ENCODE data around the gene FAM181A. TPM values are rescaled to one million over a fixed set of nuclear protein-coding genes. Genes with fewer than 3 reads are reported as not detected.

Gene FAM181A
- total RNA-seq: not detected
- long read RNA-seq: 0 reads

- intact Hi-C loops (cut with DNase I, micrococcal nuclease): no loop called here
- no peak for ATAC-seq
- DNase-seq: no peak
Observed at GRCh38 chr14:93926873-93927799, at the start of gene FAM181A. Gene FAM181A, plus strand, starts transcription at chr14:93927344. Its CDS starts 942 bp downstream, at chr14:93928286.

DNA sequence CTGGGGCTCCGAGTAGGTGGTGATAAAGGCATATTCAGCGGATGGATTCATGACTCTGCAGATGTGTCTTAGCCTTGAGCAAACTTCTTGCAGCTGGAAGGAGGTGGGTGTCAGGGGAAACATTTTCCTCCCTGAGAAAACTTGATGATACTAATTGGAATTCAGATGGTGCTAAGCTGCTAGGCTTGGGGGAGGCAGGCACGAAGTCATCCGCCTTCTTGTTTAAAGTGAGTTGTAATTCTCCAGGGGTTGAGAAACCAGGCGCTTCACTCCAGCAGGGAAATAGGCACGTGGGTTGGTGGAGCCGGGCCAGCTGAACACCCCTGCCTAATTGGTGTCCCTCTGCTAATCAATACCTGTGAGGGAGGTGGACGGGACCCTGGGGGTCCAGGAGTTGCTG is 48.9 kb upstream of the FAM181A start:
- intact Hi-C loops (cut with DNase I, micrococcal nuclease): no loop called here
- DNase-seq (no peak), ATAC-seq (no peak)

- no peak for ATAC-seq
- intact Hi-C loops (cut with DNase I, micrococcal nuclease): no loop called here
- DNase-seq: no peak
Observed at GRCh38 chr14:93878871-93879270, 48.3 kb upstream of the FAM181A start.

DNA sequence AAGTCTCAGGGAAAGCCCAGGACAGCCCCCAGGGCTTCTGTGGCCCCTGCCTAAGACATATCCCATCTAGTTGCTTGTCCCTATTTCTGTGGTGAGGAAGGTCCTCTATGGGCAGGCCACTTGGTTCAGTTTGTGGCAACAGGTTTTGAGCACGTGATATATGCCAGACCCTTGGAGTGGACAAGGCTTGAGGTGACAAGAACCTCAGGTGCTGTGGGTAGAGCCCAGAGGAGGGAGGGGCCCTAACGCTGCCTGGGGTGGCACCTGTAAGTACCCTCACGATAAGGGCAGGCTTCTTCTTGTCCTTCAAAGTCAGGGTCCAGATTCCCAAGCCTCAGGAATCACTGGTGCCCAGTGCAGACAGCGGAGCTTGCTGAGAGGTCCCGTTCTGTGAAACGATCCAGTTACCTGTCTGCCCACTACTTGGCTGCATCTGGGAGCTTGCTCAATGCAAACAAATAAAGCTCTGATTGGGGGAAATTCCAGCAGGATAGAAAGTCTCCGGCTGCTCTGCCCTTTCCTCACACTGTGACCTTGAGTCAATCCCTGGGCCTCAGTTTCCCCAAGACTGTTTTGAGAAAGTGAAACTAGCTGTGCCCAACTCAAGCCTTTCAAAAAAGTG is 47.7 kb upstream of the FAM181A start:
- ATAC-seq (no peak), DNase-seq (no peak)
- intact Hi-C loops (cut with DNase I, micrococcal nuclease): no loop called here

GRCh38 chr14:93880021-93880820 is 46.9 kb upstream of the FAM181A start:
- intact Hi-C loops (cut with DNase I, micrococcal nuclease): no loop called here
- DNase-seq (no peak), ATAC-seq (no peak)

- DNase-seq (no peak), ATAC-seq (no peak)
- intact Hi-C loops (cut with DNase I, micrococcal nuclease): no loop called here
Observed at GRCh38 chr14:93884950-93885349, 42.2 kb upstream of the FAM181A start.

DNA sequence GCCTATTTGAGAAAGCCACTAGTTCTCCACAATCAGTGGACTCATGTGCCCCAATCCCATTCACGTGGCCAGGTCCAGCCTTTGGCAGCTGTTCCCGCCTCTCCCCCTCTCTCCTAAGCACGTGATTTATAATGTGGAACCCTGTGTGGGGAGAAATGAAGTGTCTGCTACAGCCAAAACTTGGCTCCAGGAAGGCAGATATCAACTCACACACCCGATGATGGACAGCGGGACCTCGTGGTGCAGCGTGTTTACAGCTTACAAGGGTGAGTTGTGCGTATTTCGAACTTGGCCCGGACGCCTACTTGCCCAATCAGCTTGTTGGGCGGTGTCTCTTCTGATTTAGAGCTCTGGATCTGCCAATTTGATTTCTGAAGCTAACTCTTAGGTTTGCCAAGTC is 38.1 kb upstream of the FAM181A start:
- ATAC-seq: no peak
- DNase-seq: no peak
- intact Hi-C loops (cut with DNase I, micrococcal nuclease): no loop called here

GRCh38 chr14:93889739-93890483 is 37.2 kb upstream of the FAM181A start:
- no peak for ATAC-seq
- DNase-seq: no peak
- intact Hi-C loops (cut with DNase I, micrococcal nuclease): loop anchor here (5.0 to 10.0 kb wide), 2 partner anchors 233 to 235 kb away; no protein-coding TSS in a partner anchor

DNA sequence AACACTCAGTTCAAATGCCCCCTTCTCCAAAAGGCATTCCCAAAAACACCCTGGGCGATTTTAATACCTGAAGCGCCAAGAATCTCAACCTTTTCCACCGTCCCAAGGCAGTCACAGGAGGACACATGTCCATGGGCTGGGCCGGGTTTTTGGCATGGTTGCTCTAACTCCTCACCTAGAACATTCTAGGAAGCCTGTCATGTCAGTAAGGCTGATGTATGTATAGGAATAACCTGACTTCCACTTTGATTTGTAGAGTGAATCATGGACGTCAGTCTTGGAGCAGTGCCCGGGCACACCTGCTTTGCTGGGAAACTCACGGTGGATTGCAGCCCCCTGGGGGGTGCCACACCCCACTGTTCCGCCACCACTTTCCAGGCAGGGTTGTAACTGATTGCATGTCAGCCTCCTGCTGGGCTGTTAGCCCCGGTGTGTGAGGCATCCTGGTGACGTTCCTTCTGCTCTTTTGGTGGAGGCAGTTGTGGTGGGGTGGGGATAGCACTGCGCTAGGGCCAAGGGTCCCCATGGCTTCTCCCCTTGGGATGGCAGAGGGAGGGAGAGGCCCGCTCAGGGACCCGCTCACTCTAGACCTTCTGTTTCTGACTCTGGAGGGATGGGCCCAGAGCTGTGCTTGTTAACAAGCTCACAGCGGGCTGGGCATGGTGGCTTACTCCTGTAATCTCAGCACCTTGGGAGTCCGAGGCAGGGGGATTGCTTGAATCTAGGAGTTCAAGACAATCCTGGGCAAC is 35.2 kb upstream of the FAM181A start:
- DNase-seq (no peak), ATAC-seq (peak; percentile 42)
- intact Hi-C loops (cut with DNase I, micrococcal nuclease): loop anchor here (5.0 to 10.0 kb wide), 2 partner anchors 235 to 237 kb away; no protein-coding TSS in a partner anchor

- DNase-seq (no peak), ATAC-seq (no peak)
- intact Hi-C loops (cut with DNase I, micrococcal nuclease): loop anchor here (5.0 to 10.0 kb wide), 2 partner anchors 235 to 238 kb away; no protein-coding TSS in a partner anchor
Observed at GRCh38 chr14:93892505-93892839, 34.7 kb upstream of the FAM181A start.

- DNase-seq (peak; percentile 39 to 79), ATAC-seq (peak; percentile 60)
- intact Hi-C loops (cut with DNase I, micrococcal nuclease): loop anchor here (5.0 to 10.0 kb wide), 2 partner anchors 236 to 238 kb away; no protein-coding TSS in a partner anchor
Observed at GRCh38 chr14:93892923-93893558, 34.1 kb upstream of the FAM181A start.

- no peak for DNase-seq
- intact Hi-C loops (cut with DNase I, micrococcal nuclease): loop anchor here (5.0 to 10.0 kb wide), 2 partner anchors 236 to 239 kb away; no protein-coding TSS in a partner anchor
- ATAC-seq: no peak
Observed at GRCh38 chr14:93893661-93894261, 33.4 kb upstream of the FAM181A start.

DNA sequence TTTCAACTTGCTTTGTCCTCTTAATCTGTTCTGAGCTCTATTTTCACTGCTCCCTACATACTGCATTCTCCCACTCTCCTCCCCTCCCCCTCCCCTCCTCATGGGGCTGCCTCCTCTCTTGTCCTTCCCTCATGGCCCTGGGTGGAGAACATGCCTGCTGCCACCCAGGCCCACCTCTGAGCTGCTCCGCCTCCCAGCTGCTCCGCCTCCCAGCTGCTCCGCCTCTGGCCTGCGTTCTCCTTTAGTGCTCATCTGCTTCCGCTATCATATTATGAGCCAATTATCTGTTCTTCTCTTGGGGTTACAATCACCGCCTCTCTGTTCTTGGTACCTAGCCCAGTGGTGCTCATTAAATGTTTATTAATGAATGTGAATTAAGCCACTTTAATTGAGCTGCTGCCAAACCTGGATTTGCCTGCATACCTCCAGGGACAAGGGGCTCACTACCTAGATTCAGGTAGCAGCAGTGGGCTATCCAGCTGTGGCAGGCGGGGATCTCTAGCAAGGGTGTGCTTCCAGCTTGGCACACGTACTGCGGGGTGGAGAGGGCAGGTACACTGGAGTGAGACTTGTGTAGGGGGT is 32.0 kb upstream of the FAM181A start:
- DNase-seq (no peak), ATAC-seq (no peak)
- intact Hi-C loops (cut with DNase I, micrococcal nuclease): loop anchor here in 1 of 2 donors (10.0 kb wide), 1 partner anchor 240 kb away; no protein-coding TSS in a partner anchor

DNA sequence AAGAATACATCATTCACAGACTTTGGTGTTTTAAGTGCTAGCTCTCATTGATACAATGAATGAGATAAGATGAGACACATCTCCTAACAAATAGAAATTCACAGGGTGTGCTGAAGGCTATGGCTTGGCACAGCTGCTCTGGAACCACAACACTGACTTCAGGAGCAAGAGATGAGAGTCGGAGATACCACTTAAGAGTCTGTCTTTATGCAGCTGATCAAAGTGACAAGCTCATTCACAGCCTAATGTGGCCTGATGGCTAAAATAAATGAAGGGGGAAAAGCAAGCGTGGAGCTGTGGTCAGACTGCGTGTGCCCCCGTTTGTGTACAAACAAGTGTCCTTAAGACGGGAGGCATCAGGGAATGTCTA is 29.7 kb upstream of the FAM181A start:
- ATAC-seq (no peak), DNase-seq (no peak)
- intact Hi-C loops (cut with DNase I, micrococcal nuclease): loop anchor here in 1 of 2 donors (10.0 kb wide), 1 partner anchor 243 kb away; no protein-coding TSS in a partner anchor

DNA sequence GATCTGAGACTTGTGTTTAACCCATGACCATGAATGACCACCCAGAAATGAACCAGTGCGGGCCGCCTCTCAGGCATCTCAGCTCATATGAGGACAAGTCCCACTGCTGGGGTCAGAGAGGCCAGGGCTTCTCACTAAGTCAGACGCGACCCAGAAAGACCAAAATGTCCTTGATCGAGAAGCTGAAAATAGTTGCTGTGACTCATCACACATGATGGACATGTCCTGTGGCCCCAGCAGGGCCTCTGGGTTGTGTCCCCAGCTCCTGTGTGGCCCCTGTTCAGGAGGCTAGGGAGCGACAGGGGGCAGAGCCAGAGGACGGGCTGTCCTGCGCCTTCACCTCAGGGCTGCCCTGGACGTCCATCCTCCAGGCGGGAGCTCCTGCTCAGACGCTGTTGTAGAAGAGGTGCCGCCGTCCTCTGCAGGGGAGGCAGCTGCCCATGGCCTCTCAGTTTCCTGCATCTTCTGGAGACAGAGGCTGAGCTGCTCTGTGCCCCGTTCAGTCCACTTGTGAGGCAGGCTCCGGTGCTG is 29.0 kb upstream of the FAM181A start:
- intact Hi-C loops (cut with DNase I, micrococcal nuclease): loop anchor here in 1 of 2 donors (10.0 kb wide), 1 partner anchor 243 kb away; no protein-coding TSS in a partner anchor
- ATAC-seq: no peak
- DNase-seq: no peak

GRCh38 chr14:93898731-93899130 is 28.4 kb upstream of the FAM181A start:
- intact Hi-C loops (cut with DNase I, micrococcal nuclease): loop anchor here in 1 of 2 donors (10.0 kb wide), 1 partner anchor 244 kb away; no protein-coding TSS in a partner anchor
- DNase-seq (no peak), ATAC-seq (no peak)
